D341Med (cell line): ENCODE results near the gene ANKRD12.
"Not testable (repeated sequence)": the region's sequence is repeated elsewhere in the genome, so short reads cannot be mapped to it uniquely, and the experiment has no call there.

Experiments
- DNase-seq: peaks from one replicate; pipeline ENCODE4 v3.0.0; 2012; ENCODE audit warnings: low spot score

The ANKRD12 gene

GRCh38 chr18:9146224-9146623 is 9.6 kb downstream of the ANKRD12 start:
- DNase-seq = no peak

GRCh38 chr18:9147440-9148202 is 11.0 kb downstream of the ANKRD12 start:
- DNase-seq = peak; percentile 65

GRCh38 chr18:9148203-9148552 is 11.6 kb downstream of the ANKRD12 start:
- DNase-seq = no peak

- DNase-seq = no peak
Measured at GRCh38 chr18:9150121-9150520, 13.5 kb downstream of the ANKRD12 start.

GRCh38 chr18:9153256-9153655 is 16.7 kb downstream of the ANKRD12 start:
- DNase-seq = no peak

- no peak for DNase-seq
Measured at GRCh38 chr18:9156604-9157249, 20.1 kb downstream of the ANKRD12 start.

- no peak for DNase-seq
Measured at GRCh38 chr18:9157806-9158205, 21.2 kb downstream of the ANKRD12 start.

- no peak for DNase-seq
Measured at GRCh38 chr18:9160014-9160413, 23.4 kb downstream of the ANKRD12 start.

- not testable (repeated sequence) for DNase-seq
Measured at GRCh38 chr18:9162663-9163062, 26.1 kb downstream of the ANKRD12 start.

GRCh38 chr18:9164149-9164548 is 27.6 kb downstream of the ANKRD12 start:
- not testable (repeated sequence) for DNase-seq

GRCh38 chr18:9165883-9166282 is 29.3 kb downstream of the ANKRD12 start:
- DNase-seq = not testable (repeated sequence)

GRCh38 chr18:9169515-9169914 is 32.9 kb downstream of the ANKRD12 start:
- DNase-seq = not testable (repeated sequence)

GRCh38 chr18:9171919-9172318 is 35.3 kb downstream of the ANKRD12 start:
- not testable (repeated sequence) for DNase-seq

GRCh38 chr18:9172506-9173127 is 36.0 kb downstream of the ANKRD12 start:
- no peak for DNase-seq

- DNase-seq = peak; percentile 28
Measured at GRCh38 chr18:9173770-9174233, 37.2 kb downstream of the ANKRD12 start.

- no peak for DNase-seq
Measured at GRCh38 chr18:9174302-9174701, 37.7 kb downstream of the ANKRD12 start.

GRCh38 chr18:9175115-9175514 is 38.5 kb downstream of the ANKRD12 start:
- no peak for DNase-seq

- DNase-seq = no peak
Measured at GRCh38 chr18:9177031-9177430, 40.5 kb downstream of the ANKRD12 start.

- DNase-seq = no peak
Measured at GRCh38 chr18:9177466-9177865, 40.9 kb downstream of the ANKRD12 start.

- no peak for DNase-seq
Measured at GRCh38 chr18:9178557-9178956, 42.0 kb downstream of the ANKRD12 start.

GRCh38 chr18:9181275-9181674 is 44.7 kb downstream of the ANKRD12 start:
- no peak for DNase-seq

- DNase-seq = no peak
Measured at GRCh38 chr18:9182852-9183399, 46.3 kb downstream of the ANKRD12 start.
